Testis (tissue), 3 donors: ENCODE measurements around the gene TNRC6C. TPM values are rescaled to one million over a fixed set of nuclear protein-coding genes. Genes with fewer than 3 reads are reported as not detected.
"Not testable (repeated sequence)": the region's sequence is repeated elsewhere in the genome, so short reads cannot be mapped to it uniquely, and the experiment has no call there.

Experiments
- DNase-seq: peaks from one replicate; pipeline ENCODE4 v3.0.0-alpha.2; 2019
- H3K27ac ChIP-seq, 2 donors: fragments of 200-600 bp; sonication (generic); one replicate each; pipeline ENCODE4 v1.5.1; 2019
- H3K27me3 ChIP-seq: fragments of 200-600 bp; sonication (generic); one replicate; pipeline ENCODE4 v1.5.1; 2019
- H3K36me3 ChIP-seq: fragments of 200-600 bp; sonication (generic); one replicate; pipeline ENCODE4 v1.5.1; 2017; ENCODE audit warnings: low read depth; ENCODE audit errors: missing control alignments
- H3K4me1 ChIP-seq: fragments of 200-600 bp; sonication (generic); one replicate; pipeline ENCODE4 v1.5.1; 2019
- H3K4me3 ChIP-seq, 2 donors: fragments of 200-600 bp; sonication (generic); one replicate each; pipeline ENCODE4 v1.5.1; 2017 to 2019
- H3K9me3 ChIP-seq: fragments of 200-600 bp; sonication (generic); one replicate; pipeline ENCODE4 v1.5.1; 2017
- POLR2A ChIP-seq: fragments of 450-650 bp; IDR thresholded peaks from one replicate; pipeline ENCODE4 v1.6.1; 2017; ENCODE audit warnings: antibody characterized with exemption, mild to moderate bottlenecking, moderate library complexity
- WGBS, 2 donors: methylation state at CpG; one replicate each; pipeline ENCODE4 v1.1.5; 2018; 5-methylcytosine and 5-hydroxymethylcytosine counted together
- intact Hi-C: fragments of 100-400 bp; cut with DNase I; formaldehyde crosslinking; loops from one replicate; pipeline ENCODE4 v1.15.1; 2023; ENCODE audit warnings: low total_unique reads
- polyA plus RNA-seq: library from polyadenylated mRNA; stranded (reverse); fragments of 350-450 nt; fragmentation: Illumina TruSeq; extraction: RNeasy Lipid Tissue Mini Kit (QIAGEN cat#74804); gene quantifications from one replicate; pipeline ENCODE4 v1.2.3, GENCODE V29; 2014; ENCODE audit warnings: low read depth, low replicate concordance; ENCODE audit not compliant: insufficient read depth
- total RNA-seq, 2 donors: library from RNA; depleted of rRNA; stranded (reverse); fragments of >200 nt; gene quantifications; one replicate each; pipeline ENCODE4 v1.2.3, GENCODE V29; 2016
- TF ChIP-seq, protein P1 (sequence below), 3 experiments: fragments of 450-650 bp in 2 of 3; fragments of 200-600 bp in 1 of 3; sonication (generic) in 1 of 3; IDR thresholded peaks; one replicate each; pipeline ENCODE4 v1.5.1; 2016 to 2019; ENCODE audit warnings: antibody characterized with exemption in 3 of 3, mild to moderate bottlenecking in 2 of 3, moderate library complexity in 1 of 3

The TNRC6C gene
- total and polyA plus RNA-seq, 3 donors from 2014 or later: 26.2 to 35.6 (median 27.4) TPM

DNA sequence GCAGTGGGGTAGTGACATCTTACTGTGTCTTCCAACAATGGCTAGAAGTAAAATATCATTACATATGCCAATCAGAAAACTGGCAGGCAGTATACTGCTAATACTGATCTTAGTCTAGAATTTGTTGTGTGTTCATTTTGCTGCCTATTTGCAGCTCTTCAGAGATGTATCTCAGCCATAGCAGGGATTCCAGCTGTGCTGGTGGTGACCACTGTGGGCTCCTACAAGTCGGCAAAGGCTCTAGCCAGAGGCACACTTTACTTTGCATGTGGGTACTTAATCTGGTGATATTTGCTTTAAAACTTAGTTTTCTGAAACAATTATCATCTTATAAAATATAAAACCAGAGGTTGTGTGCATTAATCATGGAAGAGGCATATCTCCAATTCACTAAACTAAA lies 100.1 kb downstream of the TNRC6C start:
- H3K4me3 ChIP-seq: no peak overlapping the region

DNA sequence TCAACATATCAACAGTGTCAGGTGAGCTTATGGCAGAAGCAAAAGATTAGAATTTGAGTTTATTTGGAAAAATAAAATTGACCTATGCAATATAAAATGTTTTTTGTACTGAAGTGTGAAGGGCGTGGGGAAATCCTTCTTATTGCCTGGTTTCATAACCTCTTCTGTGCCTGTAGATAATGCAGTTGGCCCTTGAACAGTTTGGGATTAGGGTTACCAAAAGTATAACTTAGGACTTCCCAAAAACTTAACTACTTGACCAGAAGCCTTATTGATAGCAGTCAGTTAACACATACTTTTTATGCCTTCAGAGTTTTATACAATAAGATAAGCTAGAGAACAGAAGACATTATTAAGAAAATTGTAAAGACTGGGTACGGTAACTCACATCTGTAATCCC lies 104.1 kb downstream of the TNRC6C start:
- Histone ChIP-seq H3K4me3 (no peak overlapping the region), H3K9me3 (no peaks in the 10 kb centered on the region), H3K27ac (no peak overlapping the region), H3K4me1 (peaks cover 3% of the 10 kb centered on the region), H3K36me3 (no peaks in the 10 kb centered on the region), H3K27me3 (no peaks in the 10 kb centered on the region)
- 92 to 100% methylated on average over 2 of the region's 2 CpGs for WGBS, 2 donors
- no peak for DNase-seq
- intact Hi-C loops: no loop called here
- TF ChIP-seq, protein P1, sequence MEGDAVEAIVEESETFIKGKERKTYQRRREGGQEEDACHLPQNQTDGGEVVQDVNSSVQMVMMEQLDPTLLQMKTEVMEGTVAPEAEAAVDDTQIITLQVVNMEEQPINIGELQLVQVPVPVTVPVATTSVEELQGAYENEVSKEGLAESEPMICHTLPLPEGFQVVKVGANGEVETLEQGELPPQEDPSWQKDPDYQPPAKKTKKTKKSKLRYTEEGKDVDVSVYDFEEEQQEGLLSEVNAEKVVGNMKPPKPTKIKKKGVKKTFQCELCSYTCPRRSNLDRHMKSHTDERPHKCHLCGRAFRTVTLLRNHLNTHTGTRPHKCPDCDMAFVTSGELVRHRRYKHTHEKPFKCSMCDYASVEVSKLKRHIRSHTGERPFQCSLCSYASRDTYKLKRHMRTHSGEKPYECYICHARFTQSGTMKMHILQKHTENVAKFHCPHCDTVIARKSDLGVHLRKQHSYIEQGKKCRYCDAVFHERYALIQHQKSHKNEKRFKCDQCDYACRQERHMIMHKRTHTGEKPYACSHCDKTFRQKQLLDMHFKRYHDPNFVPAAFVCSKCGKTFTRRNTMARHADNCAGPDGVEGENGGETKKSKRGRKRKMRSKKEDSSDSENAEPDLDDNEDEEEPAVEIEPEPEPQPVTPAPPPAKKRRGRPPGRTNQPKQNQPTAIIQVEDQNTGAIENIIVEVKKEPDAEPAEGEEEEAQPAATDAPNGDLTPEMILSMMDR (IDR thresholded peaks at IDR 0.05): no peak
- TF ChIP-seq POLR2A: no peak

More for the DNA sequence above, 100.1 kb downstream of the TNRC6C start:
- Histone ChIP-seq H3K27ac (no peak overlapping the region), H3K27me3 (no peaks in the 10 kb centered on the region), H3K4me1 (peaks cover 3% of the 10 kb centered on the region), H3K36me3 (no peaks in the 10 kb centered on the region), H3K9me3 (no peaks in the 10 kb centered on the region)
- DNase-seq: no peak
- intact Hi-C loops: no loop called here
- TF ChIP-seq POLR2A: no peak
- 86 to 93% methylated on average over 1 of the region's 1 CpG for WGBS, 2 donors

GRCh38 chr17:78063489-78063888 lies 105.0 kb downstream of the TNRC6C start:
- Histone ChIP-seq H3K4me1 (peaks cover 3% of the 10 kb centered on the region), H3K36me3 (no peaks in the 10 kb centered on the region), H3K9me3 (no peaks in the 10 kb centered on the region), H3K27ac (no peak overlapping the region), H3K4me3 (no peak overlapping the region), H3K27me3 (no peaks in the 10 kb centered on the region)
- intact Hi-C loops: no loop called here
- no peak for TF ChIP-seq POLR2A
- TF ChIP-seq, protein P1 (IDR thresholded peaks at IDR 0.05): no peak
- no peak for DNase-seq

DNA sequence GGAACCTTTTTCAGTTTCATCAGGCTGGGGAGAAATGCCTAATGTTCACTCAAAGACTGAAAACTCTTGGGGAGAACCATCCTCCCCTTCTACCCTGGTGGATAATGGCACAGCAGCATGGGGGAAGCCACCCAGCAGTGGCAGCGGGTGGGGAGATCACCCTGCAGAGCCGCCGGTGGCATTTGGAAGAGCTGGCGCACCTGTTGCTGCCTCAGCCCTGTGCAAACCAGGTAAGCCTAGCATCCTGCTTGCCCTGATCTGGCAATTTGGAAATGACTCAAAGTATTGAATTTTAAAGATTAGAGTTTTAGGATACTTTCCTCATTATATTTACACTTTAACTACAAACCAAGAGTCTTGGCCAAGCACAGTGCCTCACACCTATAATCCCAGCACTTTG lies 106.2 kb downstream of the TNRC6C start:
- H3K36me3 ChIP-seq: no peaks in the 10 kb centered on the region
- 90 to 94% methylated on average over 4 of the region's 4 CpGs for WGBS, 2 donors

DNA sequence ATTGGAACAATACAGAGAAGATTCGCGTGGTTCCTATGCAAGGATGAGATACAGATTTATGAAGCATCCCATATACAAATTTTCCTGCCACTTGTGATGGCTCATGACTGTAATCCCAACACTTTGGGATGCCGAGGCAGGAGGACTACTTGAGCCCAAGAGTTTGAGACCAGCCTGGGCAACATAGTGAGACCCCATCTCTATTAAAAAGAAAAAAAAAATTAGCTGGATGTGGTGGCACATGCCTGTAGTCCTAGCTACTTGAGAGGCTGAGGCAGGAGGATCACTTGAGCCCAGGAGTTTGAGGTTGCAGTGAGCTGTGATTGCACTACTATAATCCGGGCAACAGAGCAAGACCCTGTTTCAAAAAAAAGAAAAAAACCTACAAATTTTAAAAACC lies 108.5 kb downstream of the TNRC6C start:
- intact Hi-C loops, DNase-seq, H3K36me3 ChIP-seq, H3K4me1 ChIP-seq, H3K9me3 ChIP-seq, H3K27ac ChIP-seq, H3K27me3 ChIP-seq, H3K4me3 ChIP-seq: not testable (repeated sequence)
- WGBS, 2 donors: 91 to 99% methylated on average over 4 of the region's 4 CpGs

More for the DNA sequence above, 106.2 kb downstream of the TNRC6C start:
- no peak overlapping the region for H3K4me3 ChIP-seq
- intact Hi-C loops: no loop called here
- TF ChIP-seq POLR2A: no peak
- TF ChIP-seq, protein P1 (IDR thresholded peaks at IDR 0.05): no peak
- no peaks in the 10 kb centered on the region for H3K9me3 ChIP-seq
- DNase-seq: no peak
- no peaks in the 10 kb centered on the region for H3K27me3 ChIP-seq
- no peaks in the 10 kb centered on the region for H3K4me1 ChIP-seq
- H3K27ac ChIP-seq: no peak overlapping the region

DNA sequence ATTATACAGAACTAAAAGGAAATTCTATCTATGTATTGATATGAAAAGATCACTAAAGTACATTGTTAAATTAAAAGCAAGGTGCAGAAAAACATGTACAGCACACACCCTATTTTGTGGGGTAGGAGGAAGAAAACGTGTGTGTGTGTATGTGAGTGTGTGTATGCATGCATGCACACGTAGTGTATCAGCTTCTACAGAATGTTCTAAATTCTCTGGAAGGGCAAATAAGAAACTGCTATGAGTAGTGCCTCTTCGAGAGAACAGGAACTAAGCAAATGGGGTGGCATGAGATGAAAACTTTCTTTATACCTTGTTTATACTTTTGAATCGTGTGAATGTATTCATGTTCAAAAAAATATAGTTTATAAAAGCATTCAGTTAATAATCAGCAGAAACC lies 111.2 kb downstream of the TNRC6C start:
- Histone ChIP-seq H3K36me3 (no peaks in the 10 kb centered on the region), H3K4me1 (no peaks in the 10 kb centered on the region), H3K9me3 (no peaks in the 10 kb centered on the region), H3K27ac (no peak overlapping the region), H3K27me3 (no peaks in the 10 kb centered on the region), H3K4me3 (no peak overlapping the region)
- intact Hi-C loops: no loop called here
- DNase-seq: no peak
- TF ChIP-seq, protein P1 (IDR thresholded peaks at IDR 0.05): no peak
- TF ChIP-seq POLR2A: no peak
- WGBS, 2 donors: 77 to 81% methylated on average over 4 of the region's 4 CpGs
